Hematopoietic multipotent progenitor cell treated with erythropoietin and hydrocortisone succinate and interleukin-3 and kit ligand, for 4 days (in vitro differentiated cells): ENCODE measurements around the gene FEM1A.
"Not testable (repeated sequence)": the region's sequence is repeated elsewhere in the genome, so short reads cannot be mapped to it uniquely, and the experiment has no call there.

Source experiments
- DNase-seq: peaks from one replicate; pipeline ENCODE4 v3.0.0-alpha.2; 2015

The FEM1A gene

GRCh38 chr19:4775627-4776152 lies 15.8 kb upstream of the FEM1A start:
- DNase-seq: no peak

- DNase-seq: no peak
Observed at GRCh38 chr19:4776436-4777211, 14.9 kb upstream of the FEM1A start.

GRCh38 chr19:4778124-4778523 lies 13.4 kb upstream of the FEM1A start:
- DNase-seq: not testable (repeated sequence)

- DNase-seq: no peak
Observed at GRCh38 chr19:4780860-4781259, 10.7 kb upstream of the FEM1A start.

- DNase-seq: no peak
Observed at GRCh38 chr19:4781801-4782200, 9.7 kb upstream of the FEM1A start.

GRCh38 chr19:4786412-4787016 lies 5.0 kb upstream of the FEM1A start:
- DNase-seq: not testable (repeated sequence)

- peak; percentile 26 for DNase-seq
Observed at GRCh38 chr19:4792019-4792865, 708 bp downstream of the FEM1A start.

- DNase-seq: not testable (repeated sequence)
Observed at GRCh38 chr19:4792866-4793195, 1.3 kb downstream of the FEM1A start.

- not testable (repeated sequence) for DNase-seq
Observed at GRCh38 chr19:4793278-4793677, 1.7 kb downstream of the FEM1A start.

GRCh38 chr19:4794971-4795370 lies 3.4 kb downstream of the FEM1A start:
- no peak for DNase-seq

- no peak for DNase-seq
Observed at GRCh38 chr19:4795400-4795799, 3.9 kb downstream of the FEM1A start.

GRCh38 chr19:4800591-4801081 lies 9.1 kb downstream of the FEM1A start:
- no peak for DNase-seq

- DNase-seq: no peak
Observed at GRCh38 chr19:4801085-4801619, 9.6 kb downstream of the FEM1A start.

- no peak for DNase-seq
Observed at GRCh38 chr19:4802711-4803110, 11.2 kb downstream of the FEM1A start.

GRCh38 chr19:4803736-4804695 lies 12.5 kb downstream of the FEM1A start:
- DNase-seq: peak; percentile 86

- not testable (repeated sequence) for DNase-seq
Observed at GRCh38 chr19:4805140-4805539, 13.6 kb downstream of the FEM1A start.

GRCh38 chr19:4806384-4806783 lies 14.8 kb downstream of the FEM1A start:
- DNase-seq: no peak

- DNase-seq: peak; percentile 78
Observed at GRCh38 chr19:4807188-4807587, 15.7 kb downstream of the FEM1A start.

- DNase-seq: peak; percentile 86
Observed at GRCh38 chr19:4811328-4812131, 20.0 kb downstream of the FEM1A start.

- DNase-seq: no peak
Observed at GRCh38 chr19:4814625-4815425, 23.3 kb downstream of the FEM1A start.
